ENCODE measurements around the gene MBOAT2.
"Not testable (repeated sequence)": the region's sequence is repeated elsewhere in the genome, so short reads cannot be mapped to it uniquely, and the experiment has no call there.

MBOAT2 gene

GRCh38 chr2:9003616-9004337 is at the start of gene MBOAT2:
MBOAT2 (minus strand) TSS chr2:9003684; CDS start chr2:9003614, 70 bp downstream.
- peak; percentile 48 for DNase-seq

GRCh38 chr2:9052821-9053533 is 49.5 kb upstream of the MBOAT2 start:
- no peak for DNase-seq

GRCh38 chr2:9051451-9051850 is 48.0 kb upstream of the MBOAT2 start:
- not testable (repeated sequence) for DNase-seq

- DNase-seq: no peak
Measured at GRCh38 chr2:9050122-9050809, 46.8 kb upstream of the MBOAT2 start.

- DNase-seq: no peak
Measured at GRCh38 chr2:9045595-9045994, 42.1 kb upstream of the MBOAT2 start.

DNA sequence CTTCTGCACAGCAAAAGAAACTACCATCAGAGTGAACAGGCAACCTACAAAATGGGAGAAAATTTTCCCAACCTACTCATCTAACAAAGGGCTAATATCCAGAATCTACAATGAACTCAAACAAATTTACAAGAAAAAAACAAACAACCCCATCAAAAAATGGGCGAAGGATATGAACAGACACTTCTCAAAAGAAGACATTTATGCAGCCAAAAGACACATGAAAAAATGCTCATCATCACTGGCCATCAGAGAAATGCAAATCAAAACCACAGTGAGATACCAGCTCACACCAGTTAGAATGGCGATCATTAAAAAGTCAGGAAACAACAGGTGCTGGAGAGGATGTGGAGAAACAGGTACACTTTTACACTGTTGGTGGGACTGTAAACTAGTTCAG is 40.0 kb upstream of the MBOAT2 start:
- DNase-seq: not testable (repeated sequence)

DNA sequence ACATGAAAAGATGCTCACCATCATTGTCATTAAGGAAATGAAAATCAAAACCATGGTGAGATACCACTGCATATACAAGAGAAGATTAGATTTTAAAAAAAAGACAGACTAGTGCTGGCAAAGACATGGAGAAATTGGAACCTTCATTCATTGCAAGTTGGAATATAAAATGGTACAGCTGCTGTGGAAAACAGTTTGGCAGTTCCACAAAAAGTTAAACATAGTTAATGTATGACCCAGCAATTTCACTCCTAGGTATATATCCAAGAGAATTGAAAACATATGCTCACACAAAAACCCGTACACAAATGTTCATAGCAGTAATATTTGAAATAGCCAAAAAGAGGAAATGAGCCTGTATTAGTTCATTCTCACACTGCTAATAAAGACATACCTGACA is 33.7 kb upstream of the MBOAT2 start:
- no peak for DNase-seq

GRCh38 chr2:9033385-9034168 is 30.1 kb upstream of the MBOAT2 start:
- no peak for DNase-seq

DNA sequence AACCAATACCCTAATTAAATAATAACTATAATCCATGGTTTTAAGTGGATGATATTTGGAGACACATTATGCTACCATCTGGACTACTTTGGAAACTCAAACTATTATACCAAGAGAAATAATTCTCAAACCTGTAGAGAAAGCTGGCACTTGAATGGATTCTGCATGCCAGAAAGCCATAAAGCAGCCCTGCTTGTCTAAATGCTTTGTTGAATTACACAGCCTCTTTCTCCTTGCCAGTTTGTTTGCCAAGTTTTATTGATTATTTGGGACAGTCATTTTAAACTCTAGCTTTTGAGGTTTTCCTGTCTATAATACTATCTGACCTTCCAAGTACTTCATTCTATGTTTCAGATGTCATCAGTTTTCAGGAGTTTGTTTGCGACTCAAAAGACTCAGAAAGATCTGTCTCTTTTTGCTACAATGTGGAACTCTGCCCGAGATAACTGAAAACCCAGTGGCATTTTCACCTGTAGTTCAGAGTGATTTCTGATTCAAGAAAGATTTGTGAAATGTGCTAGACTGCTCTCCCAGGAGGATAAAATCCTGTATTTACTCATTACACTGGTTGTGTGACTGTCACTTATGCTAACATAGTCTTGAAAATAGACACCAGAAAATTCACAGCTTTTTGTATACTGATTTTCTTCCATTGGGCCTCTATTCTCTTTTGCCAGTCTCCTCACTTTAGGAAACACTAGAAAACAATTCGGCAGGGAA is 29.2 kb upstream of the MBOAT2 start:
- DNase-seq: no peak

- no peak for DNase-seq
Measured at GRCh38 chr2:9032121-9032520, 28.6 kb upstream of the MBOAT2 start.

DNA sequence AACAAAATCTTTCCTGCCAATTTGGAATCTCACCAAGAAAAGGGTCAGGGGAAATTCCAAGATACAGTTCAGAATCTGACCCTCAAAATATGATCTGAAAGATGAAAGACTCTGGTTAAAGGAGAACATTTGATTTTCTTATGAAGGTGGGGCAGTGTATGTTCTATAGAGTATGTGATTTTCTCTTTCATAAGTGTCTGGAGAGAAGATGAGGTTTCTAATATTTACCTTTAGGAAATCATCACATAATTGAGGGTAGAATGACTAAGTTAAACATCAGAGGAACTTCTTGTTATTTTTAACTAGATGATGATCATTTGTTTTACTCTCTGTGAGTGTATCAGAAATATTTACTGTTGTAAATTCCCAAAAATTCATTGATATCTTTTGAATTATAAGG is 27.8 kb upstream of the MBOAT2 start:
- DNase-seq: no peak

DNA sequence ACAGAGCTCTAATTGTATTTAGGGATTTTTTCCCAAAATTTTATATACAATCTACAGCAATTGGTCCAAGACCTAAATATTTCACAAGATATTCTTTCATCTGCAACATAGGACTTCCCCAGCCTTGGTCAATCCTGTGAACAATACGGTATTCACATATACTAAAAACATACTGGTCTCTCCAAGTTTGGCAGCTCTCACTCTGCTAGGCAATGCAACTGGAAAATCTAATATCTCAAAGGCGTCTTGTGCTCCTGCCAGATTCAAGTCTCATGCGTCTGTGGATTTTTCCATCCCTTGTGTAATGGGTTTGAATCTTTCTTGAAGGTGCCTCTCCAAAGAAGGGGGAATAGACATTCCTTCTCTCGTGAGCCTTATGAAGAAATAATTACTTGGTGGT is 27.4 kb upstream of the MBOAT2 start:
- DNase-seq: no peak

DNA sequence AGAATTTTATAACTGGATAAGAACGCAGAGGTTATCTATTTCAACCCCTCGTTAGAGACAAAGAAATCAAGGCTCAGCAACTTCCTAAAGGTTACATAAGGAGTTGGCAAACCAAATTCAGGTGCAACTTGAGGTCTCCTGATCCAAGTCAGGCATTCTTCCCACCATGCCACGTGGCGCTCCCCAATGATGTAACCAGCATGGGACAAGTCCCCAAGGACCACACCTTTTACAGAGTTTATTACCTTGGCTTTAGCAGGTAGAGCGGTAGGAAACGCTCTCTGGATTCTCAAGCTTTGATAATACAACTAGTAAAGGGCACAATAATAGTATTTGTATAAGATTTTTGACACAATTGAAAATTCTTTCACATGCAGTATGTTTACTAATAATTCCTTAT is 26.7 kb upstream of the MBOAT2 start:
- DNase-seq: no peak

DNA sequence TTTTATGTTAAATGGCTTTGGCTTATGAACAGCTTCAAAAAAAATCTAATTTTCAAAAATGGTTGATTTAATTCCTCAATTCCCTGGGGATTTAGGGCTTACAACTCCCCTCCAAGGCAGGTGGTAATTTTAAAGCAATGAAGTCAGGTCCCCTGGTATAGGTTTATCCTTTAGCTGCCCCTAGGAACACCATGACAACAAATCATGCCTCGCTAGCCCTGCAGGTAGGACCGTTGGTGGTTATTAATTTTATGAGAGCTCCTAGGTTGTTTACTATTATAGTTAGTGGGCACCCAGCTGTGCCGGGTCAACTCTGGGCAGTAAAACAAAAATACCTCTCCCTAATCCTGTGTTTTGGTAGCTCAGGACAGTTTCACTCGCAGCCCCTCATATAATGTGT is 26.2 kb upstream of the MBOAT2 start:
- DNase-seq: no peak

- DNase-seq: no peak
Measured at GRCh38 chr2:9027884-9028283, 24.4 kb upstream of the MBOAT2 start.

DNA sequence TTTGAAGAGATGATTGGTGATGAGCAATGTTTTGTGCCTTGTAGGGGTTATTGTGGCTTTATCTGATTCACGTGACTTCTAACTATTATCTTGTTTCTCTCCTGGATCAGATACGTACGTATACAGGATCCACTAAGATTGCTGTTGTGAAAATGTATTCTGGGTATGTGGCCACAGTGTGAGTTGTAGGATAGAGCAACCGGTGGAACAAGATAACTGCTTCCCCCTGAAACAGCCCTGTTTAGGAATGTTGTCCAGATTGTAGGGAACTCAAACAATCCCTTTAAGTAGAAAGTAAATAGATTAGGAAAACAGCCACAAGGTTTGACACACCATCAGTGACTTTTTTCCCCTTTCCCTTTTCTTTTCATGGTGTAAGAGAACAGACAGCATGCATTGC is 22.3 kb upstream of the MBOAT2 start:
- DNase-seq: no peak

DNA sequence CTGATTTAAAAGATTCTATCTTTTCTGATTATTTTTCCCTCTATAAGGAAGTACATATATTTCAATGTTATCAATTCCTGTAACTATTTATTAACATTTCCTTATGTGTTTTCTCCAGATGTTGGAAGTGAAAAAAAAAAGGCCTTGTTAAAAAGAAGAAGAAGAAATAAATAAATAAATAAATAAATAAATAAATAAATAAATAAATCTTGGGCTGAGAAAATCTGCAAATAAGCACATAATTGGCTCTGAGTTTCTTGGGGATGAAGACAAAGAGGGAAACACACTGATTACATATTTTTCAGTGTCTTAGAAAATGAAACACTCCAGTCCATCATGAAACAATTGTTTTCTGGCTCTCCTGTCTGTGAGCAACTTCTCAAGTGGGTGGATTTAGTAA is 21.1 kb upstream of the MBOAT2 start:
- DNase-seq: no peak

DNA sequence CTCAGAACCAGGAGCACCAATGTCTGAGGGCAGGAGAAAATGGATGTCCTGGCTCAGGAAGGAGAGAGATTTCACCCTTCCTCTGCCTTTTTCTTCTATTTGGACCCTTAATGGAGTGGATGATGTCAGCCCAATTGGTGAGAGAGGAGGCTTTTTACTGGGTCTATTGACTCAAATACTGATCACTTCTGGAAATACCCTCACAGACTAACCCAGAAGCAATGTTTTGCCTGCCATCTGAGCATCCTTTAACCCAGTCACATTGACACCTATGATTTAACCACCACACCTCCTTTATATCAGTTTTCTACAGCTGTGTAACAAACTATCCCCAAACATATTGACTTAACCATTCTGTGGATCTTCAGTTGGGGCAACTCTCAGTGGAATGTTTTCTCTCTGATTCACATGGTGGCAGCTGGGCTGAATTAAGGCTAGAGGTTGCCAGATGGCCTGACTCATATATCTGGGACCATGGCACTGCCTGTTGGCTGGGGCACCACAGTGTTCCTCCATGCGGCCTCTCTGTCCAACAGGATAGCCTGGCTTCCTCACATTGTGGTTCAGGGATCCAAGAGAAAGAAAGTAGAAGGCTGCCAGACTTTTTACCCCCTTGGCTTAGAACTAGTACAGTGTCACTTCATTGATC is 18.2 kb upstream of the MBOAT2 start:
- no peak for DNase-seq

DNA sequence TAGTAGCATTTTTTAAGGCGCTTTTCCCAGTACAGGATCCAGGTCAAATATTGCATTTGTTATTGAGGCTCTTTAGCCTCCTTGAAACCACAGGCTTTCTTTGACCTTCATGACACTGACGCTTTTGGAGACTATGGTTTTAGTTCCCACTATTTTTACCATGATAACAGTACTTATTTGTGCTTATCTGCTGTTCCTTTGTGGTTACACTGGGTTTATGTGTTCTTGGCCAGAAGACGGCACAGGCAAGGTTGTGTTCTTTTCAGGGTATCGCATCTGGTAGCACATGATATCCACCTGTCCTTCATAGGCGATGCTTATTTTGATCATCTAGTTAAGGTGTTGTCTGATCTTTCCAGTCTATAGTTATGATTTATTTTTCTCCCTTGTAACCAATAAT is 16.8 kb upstream of the MBOAT2 start:
- no peak for DNase-seq

- no peak for DNase-seq
Measured at GRCh38 chr2:9018534-9018933, 15.1 kb upstream of the MBOAT2 start.

DNA sequence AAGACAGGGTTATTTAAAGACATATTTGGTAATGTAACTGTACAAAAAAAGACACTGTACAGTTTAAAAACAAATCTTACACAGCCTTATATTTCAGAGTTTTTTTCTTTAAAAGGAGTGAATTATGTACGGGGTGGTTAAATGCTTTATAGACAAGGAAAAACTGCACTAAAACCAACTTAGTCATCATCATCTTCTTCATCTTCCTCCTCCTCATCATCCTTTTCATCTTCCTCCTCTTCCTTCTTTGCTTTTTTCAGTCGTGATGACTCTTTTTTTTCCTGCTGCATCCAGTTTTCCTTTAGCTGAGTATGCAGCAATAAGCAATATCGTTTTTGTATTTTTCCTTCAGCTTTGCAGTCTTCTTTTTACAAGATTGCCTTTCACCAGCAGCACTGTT is 14.6 kb upstream of the MBOAT2 start:
- DNase-seq: no peak

- DNase-seq: no peak
Measured at GRCh38 chr2:9017411-9017810, 13.9 kb upstream of the MBOAT2 start.

All from KG1 (cell line).